HG03565 (cell line): Measurements from ENCODE around the gene DNER.
"Not testable (repeated sequence)": the region's sequence is repeated elsewhere in the genome, so short reads cannot be mapped to it uniquely, and the experiment has no call there.

Experiments used
- ATAC-seq: cut with Tn5 transposase; IDR thresholded peaks from one replicate; pipeline ENCODE4 v1.9.1; 2021; ENCODE audit warnings: mild to moderate bottlenecking, moderate library complexity; ENCODE audit not compliant: unreplicated experiment

DNER gene

DNA sequence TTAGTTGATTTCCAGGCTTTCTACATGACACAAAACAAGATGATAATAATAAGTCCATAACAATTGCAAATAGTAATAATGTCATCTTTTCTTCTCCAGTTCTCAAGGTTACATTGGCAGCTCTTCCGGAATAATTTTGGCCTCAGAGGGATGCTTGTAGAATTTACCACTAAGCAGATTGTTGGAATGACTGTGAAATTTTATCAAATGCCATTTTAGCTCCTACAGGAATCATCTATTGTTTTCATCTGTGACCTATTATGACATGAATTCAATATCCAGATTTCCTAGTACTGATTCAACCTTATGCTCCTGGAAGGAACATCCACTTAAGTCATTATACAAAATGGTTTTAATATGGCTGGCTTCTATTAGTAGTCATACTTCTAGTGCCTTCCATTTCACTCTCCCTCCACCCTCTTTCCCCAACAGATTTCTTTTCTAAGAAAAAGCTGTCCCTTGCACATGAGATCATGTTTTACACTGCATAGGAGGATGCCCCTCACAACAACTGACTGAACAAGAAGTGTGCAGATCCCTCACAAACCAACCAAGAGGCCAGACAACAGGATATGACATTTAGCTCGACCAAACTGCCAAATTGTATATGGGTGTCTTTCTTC is 200.0 kb downstream of the DNER start:
- no peak for ATAC-seq

DNA sequence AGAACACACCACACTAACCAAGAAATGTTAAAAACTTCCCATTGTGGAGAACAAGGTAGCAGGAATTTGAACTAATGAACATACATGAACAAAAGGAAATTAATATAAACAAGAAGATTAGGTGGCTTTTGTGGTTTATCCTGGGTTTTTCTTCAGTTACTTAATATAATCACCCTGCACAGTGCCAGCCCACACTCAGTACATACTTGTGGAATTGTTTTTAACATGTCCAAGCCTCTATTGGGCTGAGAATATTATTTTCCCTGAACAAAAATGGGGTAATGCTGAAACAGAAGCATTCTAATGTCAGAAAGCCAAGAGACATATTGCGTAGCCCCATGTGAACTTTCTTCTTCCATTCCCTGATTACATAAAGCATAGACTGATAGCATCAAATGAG is 202.8 kb downstream of the DNER start:
- ATAC-seq = no peak

DNA sequence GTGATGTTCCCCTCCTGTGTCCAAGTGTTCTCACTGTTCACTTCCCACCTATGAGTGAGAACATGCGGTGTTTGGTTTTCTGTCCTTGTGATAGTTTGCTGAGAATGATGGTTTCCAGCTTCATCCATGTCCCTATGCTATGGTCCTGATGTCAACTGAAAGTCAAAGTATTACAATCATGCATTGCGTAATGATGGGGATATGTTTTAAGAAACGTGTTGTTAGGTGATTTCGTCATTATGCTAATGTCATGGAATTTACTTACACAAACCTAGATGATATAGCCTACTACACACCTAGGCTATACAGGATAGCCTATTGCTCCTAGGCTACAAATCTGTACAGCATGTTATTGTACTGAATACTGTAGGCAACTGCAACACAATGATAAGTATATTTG is 207.7 kb downstream of the DNER start:
- ATAC-seq = not testable (repeated sequence)

- no peak for ATAC-seq
These were observed 213.1 kb downstream of the DNER start for GRCh38 chr2:229501051-229501794.

DNA sequence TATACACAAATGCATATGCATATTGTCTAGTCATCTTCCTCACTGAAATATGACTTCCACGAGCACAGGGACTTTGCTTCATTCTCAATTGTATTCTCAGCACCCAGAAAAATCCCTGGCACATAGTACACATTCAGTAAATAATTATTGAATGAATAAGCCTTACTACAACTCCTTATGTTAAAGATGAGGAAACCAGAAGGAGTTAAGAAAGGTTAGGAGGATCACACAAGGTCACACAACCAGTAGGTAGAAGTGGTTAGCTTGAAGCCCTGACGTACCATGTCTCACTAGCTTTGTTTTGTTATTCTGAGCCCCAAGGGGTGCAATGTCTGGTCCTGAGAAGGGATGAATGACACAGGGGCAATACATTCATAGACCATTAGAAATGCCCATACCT is 222.3 kb downstream of the DNER start:
- no peak for ATAC-seq

DNA sequence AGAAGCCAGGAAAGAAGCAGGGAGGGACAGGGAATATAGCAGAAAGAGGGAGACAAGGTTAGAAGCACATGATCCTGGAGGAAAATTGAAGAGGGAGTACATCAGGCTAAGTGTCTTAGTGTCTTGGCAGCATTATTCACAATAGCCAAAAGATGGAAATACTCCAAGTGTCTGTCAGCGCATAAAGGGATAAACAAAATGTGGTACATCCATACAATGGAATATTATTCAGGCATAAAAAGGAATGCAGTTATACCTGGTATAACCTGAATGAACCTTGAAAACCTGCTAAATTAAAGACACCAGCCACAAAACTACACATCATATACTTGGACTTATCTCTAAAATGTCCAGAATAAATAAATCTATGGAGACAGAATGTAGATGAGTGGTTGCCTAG is 224.2 kb downstream of the DNER start:
- ATAC-seq = no peak

- no peak for ATAC-seq
These were observed 225.3 kb downstream of the DNER start for GRCh38 chr2:229489016-229489415.

- no peak for ATAC-seq
These were observed 226.1 kb downstream of the DNER start for GRCh38 chr2:229488232-229488631.

DNA sequence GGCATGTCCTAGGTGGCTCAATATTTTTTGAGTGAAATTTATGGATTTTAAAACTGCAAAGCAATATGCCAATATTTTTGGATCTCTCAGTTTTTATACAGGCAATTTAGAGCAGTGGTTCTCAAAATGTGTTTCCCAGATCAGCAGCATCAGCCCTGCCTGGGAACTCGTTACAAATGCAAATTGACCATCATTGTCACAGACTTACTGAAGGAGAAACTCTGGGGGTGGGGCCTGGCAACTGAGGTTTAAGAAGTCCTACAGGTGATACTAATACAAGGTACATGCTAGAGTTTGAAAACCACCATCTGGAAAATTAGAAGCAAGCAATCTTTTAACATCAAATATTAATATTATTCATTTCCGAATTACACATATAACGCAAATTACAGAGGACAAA is 227.7 kb downstream of the DNER start:
- no peak for ATAC-seq

DNA sequence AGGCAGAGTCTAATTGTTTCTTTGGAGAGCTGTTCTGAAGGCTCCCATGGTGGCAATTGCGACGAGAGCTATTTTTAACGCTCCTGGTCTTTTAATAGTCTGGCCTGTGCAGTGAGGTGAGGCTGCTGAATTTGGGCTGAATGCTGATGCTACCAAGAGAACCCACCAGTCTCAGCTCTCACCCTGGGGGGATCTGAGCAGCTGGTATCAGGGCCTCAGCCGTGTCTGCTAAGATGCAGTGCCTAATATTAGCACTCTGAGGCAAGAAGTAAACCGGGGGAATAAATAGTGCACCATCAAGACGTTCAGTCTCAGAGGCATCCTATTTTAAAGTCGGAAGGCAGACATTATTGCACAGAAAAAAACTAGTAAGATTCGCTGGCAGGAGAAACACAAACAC is 228.5 kb downstream of the DNER start:
- no peak for ATAC-seq

- ATAC-seq = no peak
These were observed 237.0 kb downstream of the DNER start for GRCh38 chr2:229477269-229477755.

- ATAC-seq = no peak
These were observed 238.6 kb downstream of the DNER start for GRCh38 chr2:229475778-229476177.

DNA sequence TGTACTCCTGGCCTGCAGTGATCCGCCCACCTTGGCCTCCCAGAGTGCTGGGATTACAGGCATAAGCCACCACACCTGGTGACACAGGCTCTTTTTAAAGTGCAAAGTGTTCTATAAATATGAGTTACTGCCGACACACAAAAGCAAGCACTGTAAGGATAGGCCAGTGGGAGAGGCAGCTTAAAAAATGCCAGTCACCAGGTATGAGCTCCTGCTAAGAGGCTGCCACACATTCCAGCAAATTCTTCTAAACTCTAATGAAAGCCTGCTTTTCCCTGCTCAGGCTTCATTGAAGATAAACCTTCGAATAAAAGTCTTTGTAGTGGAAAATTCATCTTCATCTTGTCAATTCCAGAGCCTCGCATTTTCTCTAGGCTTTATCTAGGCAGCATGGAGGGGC is 240.2 kb downstream of the DNER start:
- no peak for ATAC-seq

- ATAC-seq = no peak
These were observed 243.6 kb downstream of the DNER start for GRCh38 chr2:229470781-229471180.

GRCh38 chr2:229467783-229468182 is 246.6 kb downstream of the DNER start:
- ATAC-seq = no peak

DNA sequence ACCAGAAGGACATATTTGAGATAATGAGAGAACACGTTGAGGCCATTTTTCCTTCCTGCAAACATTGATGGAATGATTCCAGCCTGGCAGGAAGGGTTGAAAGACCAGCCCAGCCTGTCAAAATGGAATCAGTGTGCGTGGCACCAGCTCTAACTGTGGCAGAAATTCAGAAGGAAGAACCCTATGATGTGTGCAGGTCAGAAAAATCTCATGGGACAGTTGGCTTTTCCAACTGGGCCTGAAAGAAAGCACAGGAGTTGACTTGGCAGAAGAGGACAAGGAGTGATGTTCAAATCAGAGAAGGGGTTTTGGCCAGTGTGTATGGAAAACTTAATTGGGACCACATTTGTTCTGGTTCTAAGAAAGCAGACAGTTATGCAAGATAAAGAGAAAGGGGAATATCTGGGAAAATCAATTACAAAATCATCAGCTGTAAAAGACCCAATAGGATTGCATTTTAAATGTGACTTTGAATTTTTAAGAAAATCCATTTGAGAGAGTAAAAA is 250.5 kb downstream of the DNER start:
- ATAC-seq = no peak

DNA sequence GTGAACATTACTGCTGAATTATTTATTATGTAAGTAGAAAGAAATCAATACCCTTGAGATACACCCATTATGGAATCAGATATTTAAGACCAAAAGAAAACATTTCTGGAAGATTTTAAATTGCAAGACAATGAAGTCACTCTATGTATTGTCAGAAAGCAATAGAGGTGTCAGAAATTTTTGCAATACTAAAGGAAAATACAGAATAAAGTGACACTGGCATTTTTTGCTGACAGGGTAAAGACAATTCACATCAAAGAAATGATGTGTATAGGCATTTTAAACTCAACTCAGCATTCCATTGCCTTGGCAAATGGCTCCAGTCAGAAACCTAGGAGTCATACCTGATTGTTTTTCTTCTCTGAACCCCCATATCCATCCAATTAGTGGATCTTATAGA is 252.2 kb downstream of the DNER start:
- ATAC-seq = no peak

DNA sequence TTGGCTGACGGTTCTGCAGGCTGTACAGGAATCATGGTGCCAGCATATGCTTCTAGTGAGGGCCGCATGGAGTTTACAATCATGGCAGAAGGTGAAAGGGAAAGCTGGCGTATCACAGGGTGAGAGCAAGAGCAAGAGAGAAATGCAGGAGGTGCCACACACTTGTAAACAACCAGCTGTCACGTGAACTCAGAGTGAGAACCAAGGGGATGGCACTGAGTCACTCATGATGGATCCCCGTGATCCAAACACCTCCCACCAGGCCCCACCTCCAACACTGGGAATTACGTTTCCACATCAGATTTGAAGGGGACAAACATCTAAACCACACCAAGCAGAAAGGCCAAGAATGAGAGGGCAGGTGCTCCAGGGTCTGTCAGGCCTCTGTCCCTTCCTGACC is 258.3 kb downstream of the DNER start:
- no peak for ATAC-seq

GRCh38 chr2:229454934-229455631 is 259.3 kb downstream of the DNER start:
- no peak for ATAC-seq

- ATAC-seq = no peak
These were observed 261.1 kb downstream of the DNER start for GRCh38 chr2:229453230-229453629.

DNA sequence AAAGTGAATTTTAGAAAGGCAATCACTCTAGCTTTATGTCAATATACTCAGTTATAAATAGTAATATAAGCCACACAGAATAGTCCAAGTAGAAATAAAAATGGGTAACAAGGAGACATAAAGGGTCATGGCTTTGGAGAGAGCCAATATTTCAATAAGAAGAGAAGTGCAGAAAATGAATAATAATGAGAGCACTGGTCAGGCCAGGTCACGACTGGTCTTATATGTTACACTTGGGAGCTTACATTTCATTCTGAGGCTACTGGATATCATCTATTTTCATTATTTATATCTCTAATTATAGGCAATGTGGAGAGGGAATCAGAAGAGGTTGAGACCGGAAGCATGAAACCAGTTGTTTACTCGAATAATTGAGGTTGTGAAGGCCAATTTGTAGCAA is 262.5 kb downstream of the DNER start:
- no peak for ATAC-seq

DNA sequence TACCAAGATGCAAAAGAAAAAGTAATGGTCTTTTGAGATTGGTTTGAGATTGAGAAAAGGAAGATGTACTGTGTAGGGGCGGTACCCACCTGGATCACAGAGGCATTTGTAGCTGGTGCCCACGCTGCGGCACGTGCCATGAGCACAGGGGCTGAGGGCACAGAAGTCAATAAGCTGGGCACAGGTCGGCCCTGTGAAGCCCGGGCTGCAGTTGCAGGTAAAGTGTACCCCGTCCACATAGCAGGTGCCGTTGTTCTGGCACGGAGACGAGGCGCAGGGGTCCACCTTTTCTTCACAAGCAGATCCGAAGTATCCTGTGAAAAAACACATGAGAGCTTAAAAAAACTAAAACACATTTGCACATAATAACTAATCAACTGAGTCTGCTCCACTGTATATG is 267.1 kb downstream of the DNER start:
- no peak for ATAC-seq
